ENCODE measurements around the gene ADGRV1. TPM values are rescaled to one million over a fixed set of nuclear protein-coding genes. Genes with fewer than 3 reads are reported as not detected.
"Not testable (repeated sequence)": the region's sequence is repeated elsewhere in the genome, so short reads cannot be mapped to it uniquely, and the experiment has no call there.

The ADGRV1 gene
- polyA plus RNA-seq, 1 donor from 2014 or later, result 3.7 TPM

DNA sequence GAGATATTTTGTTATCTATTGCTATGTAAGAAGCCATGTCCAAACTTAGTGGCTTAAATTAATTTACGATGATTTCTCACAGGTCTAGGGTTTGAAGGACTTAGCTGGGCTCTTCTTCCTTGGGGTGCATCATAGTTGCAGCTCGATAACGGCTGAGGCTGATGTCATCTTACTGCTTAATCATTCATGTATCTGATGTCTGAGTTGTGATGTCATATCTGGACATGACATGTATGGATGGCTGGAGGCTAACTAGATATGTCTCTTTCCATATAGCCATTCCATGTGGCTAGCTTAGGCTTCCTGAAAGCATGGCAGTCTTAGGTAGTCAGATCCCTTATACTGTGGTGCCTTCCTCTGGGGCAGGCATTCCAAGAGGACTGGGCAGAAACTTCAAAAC is 31.6 kb downstream of the ADGRV1 start:
- no peak overlapping the region for H3K9ac ChIP-seq (ENCODE audit: low read length)
- no peaks in the 10 kb centered on the region for H3K9me3 ChIP-seq (ENCODE audit: low read length)
- no peaks in the 10 kb centered on the region for H3K79me2 ChIP-seq (replicated peaks; ENCODE audit: insufficient read depth, low read length)
- H2AFZ ChIP-seq (ENCODE audit: low read depth, low read length), result no peak overlapping the region
- H3K36me3 ChIP-seq (ENCODE audit: insufficient read depth, low read length), result no peaks in the 10 kb centered on the region
- H3K27me3 ChIP-seq (ENCODE audit: insufficient read depth, low read depth, low read length), result no peaks in the 10 kb centered on the region
- no peak overlapping the region for H3K4me3 ChIP-seq (ENCODE audit: low read length)
- no peaks in the 10 kb centered on the region for H4K20me1 ChIP-seq (ENCODE audit: insufficient read depth)
- H3K9me2 ChIP-seq (ENCODE audit: insufficient read depth, low read length), result no peaks in the 10 kb centered on the region
- TF ChIP-seq CTCF (IDR thresholded peaks at IDR 0.05; ENCODE audit: poor library complexity, severe bottlenecking), result no peak
- TF ChIP-seq REST (IDR thresholded peaks at IDR 0.05; ENCODE audit: borderline replicate concordance), result no peak
- TF ChIP-seq EP300 (conservative IDR thresholded peaks at IDR 0.05; ENCODE audit: poor library complexity, severe bottlenecking), result no peak
- no peak for TF ChIP-seq SMC3 (conservative IDR thresholded peaks at IDR 0.05; ENCODE audit: poor library complexity)
- TF ChIP-seq POLR2AphosphoS5 (IDR thresholded peaks at IDR 0.05), result no peak
- TF ChIP-seq RAD21 (conservative IDR thresholded peaks at IDR 0.05), result no peak
- TF ChIP-seq MXI1 (conservative IDR thresholded peaks at IDR 0.05; ENCODE audit: poor library complexity, severe bottlenecking), result no peak
- TF ChIP-seq EZH2 (IDR thresholded peaks at IDR 0.05; ENCODE audit: borderline replicate concordance, insufficient read depth, low read length, poor library complexity, severe bottlenecking), result no peak
- no peak for TF ChIP-seq TAF1 (IDR thresholded peaks at IDR 0.05; ENCODE audit: low read depth)
- no peaks in the 10 kb centered on the region for H3F3A ChIP-seq (ENCODE audit: insufficient read depth, low read length, poor library complexity, severe bottlenecking)
- no peak overlapping the region for H3K4me2 ChIP-seq (ENCODE audit: low read length)
- no peak overlapping the region for H3K27ac ChIP-seq (ENCODE audit: low read length)

DNA sequence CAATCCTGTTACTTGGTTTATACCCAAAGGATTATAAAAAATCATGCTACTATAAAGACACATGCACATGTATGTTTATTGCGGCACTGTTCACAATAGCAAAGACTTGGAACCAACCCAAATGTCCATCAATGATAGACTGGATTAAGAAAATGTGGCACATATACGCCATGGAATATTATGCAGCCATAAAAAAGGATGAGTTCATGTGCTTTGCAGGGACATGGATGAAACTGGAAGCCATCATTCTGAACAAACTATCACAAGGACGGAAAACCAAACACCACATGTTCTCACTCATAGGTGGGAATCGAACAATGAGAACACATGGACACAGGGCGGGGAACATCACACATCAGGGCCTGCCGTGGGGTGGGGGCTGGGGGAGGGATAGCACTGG is 34.5 kb downstream of the ADGRV1 start:
- H3K27ac ChIP-seq (ENCODE audit: low read length); H3K36me3 ChIP-seq (ENCODE audit: insufficient read depth, low read length); H3K9ac ChIP-seq (ENCODE audit: low read length); H3K79me2 ChIP-seq (replicated peaks; ENCODE audit: insufficient read depth, low read length); H3K27me3 ChIP-seq (ENCODE audit: insufficient read depth, low read depth, low read length); H3K9me2 ChIP-seq (ENCODE audit: insufficient read depth, low read length); H3K9me3 ChIP-seq (ENCODE audit: low read length); H2AFZ ChIP-seq (ENCODE audit: low read depth, low read length); H4K20me1 ChIP-seq (ENCODE audit: insufficient read depth); H3F3A ChIP-seq (ENCODE audit: insufficient read depth, low read length, poor library complexity, severe bottlenecking); H3K4me2 ChIP-seq (ENCODE audit: low read length); H3K4me3 ChIP-seq (ENCODE audit: low read length): not testable (repeated sequence)

DNA sequence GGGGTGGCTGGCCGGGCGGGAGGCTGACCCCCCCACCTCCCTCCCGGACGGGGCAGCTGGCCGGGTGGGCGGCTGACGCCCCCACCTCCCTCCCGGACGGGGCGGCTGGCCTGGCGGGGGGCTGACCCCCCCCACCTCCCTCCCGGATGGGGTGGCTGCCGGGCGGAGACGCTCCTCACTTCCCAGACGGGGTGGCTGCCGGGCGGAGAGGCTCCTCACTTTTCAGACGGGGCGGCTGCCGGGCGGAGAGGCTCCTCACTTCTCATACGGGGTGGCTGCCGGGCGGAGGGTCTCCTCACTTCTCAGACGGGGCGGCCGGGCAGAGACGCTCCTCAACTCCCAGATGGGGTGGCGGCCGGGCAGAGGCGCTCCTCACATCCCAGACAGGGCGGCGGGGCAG is 37.2 kb downstream of the ADGRV1 start:
- H3K4me3 ChIP-seq (ENCODE audit: low read length); H3K36me3 ChIP-seq (ENCODE audit: insufficient read depth, low read length); H3K27me3 ChIP-seq (ENCODE audit: insufficient read depth, low read depth, low read length); H2AFZ ChIP-seq (ENCODE audit: low read depth, low read length); H3K79me2 ChIP-seq (replicated peaks; ENCODE audit: insufficient read depth, low read length); H3K9me3 ChIP-seq (ENCODE audit: low read length); H4K20me1 ChIP-seq (ENCODE audit: insufficient read depth); H3K9ac ChIP-seq (ENCODE audit: low read length); H3K27ac ChIP-seq (ENCODE audit: low read length); H3F3A ChIP-seq (ENCODE audit: insufficient read depth, low read length, poor library complexity, severe bottlenecking); H3K4me2 ChIP-seq (ENCODE audit: low read length); H3K9me2 ChIP-seq (ENCODE audit: insufficient read depth, low read length): not testable (repeated sequence)

Data from neural cell (in vitro differentiated cells).